Osteoblast (primary cell): ENCODE results near the gene FCRL6. TPM values are rescaled to one million over a fixed set of nuclear protein-coding genes. Genes with fewer than 3 reads are reported as not detected.

Experiments used
- DNase-seq: peaks from one replicate; pipeline ENCODE4 v3.0.0; 2011; ENCODE audit warnings: low spot score, mixed read lengths; ENCODE audit not compliant: insufficient read length; ENCODE audit errors: missing footprints
- H2AFZ ChIP-seq: 2 replicates; pipeline ENCODE4 v1.6.0; 2011; ENCODE audit warnings: mild to moderate bottlenecking, low read length
- H3K27ac ChIP-seq: 2 replicates; pipeline ENCODE4 v1.5.1; 2011; ENCODE audit warnings: mild to moderate bottlenecking, low read depth, low read length, moderate library complexity
- H3K27me3 ChIP-seq: 2 replicates; pipeline ENCODE4 v1.6.0; 2012; ENCODE audit warnings: mild to moderate bottlenecking, control low read depth, inconsistent platforms, low read length, moderate library complexity; ENCODE audit not compliant: insufficient read depth
- H3K36me3 ChIP-seq: 2 replicates; pipeline ENCODE4 v1.5.1; 2011; ENCODE audit warnings: mild to moderate bottlenecking, low read length, control low read depth, moderate library complexity; ENCODE audit not compliant: insufficient read depth
- H3K4me1 ChIP-seq: 2 replicates; pipeline ENCODE4 v1.5.1; 2011; ENCODE audit warnings: mild to moderate bottlenecking, low read length, control low read depth, moderate library complexity; ENCODE audit not compliant: insufficient read depth
- H3K4me2 ChIP-seq: 2 replicates; pipeline ENCODE4 v1.6.0; 2011; ENCODE audit warnings: mild to moderate bottlenecking, low read length; ENCODE audit not compliant: insufficient read depth
- H3K4me3 ChIP-seq: fragments of 200-600 bp; sonication (generic); 3 replicates; pipeline ENCODE4 v1.5.1; 2012; ENCODE audit warnings: mild to moderate bottlenecking, low read length, inconsistent platforms; ENCODE audit not compliant: insufficient read depth
- H3K79me2 ChIP-seq: 2 replicates; pipeline ENCODE4 v1.6.0; 2012; ENCODE audit warnings: mild to moderate bottlenecking, low read length, control low read depth, inconsistent platforms; ENCODE audit not compliant: insufficient read depth
- H3K9me3 ChIP-seq: 2 replicates; pipeline ENCODE4 v1.5.1; 2011; ENCODE audit warnings: low read depth, low read length, control low read depth
- H4K20me1 ChIP-seq: 2 replicates; pipeline ENCODE4 v1.6.0; 2012; ENCODE audit warnings: mild to moderate bottlenecking, low read length, control low read depth; ENCODE audit not compliant: insufficient read depth
- CTCF ChIP-seq: IDR thresholded peaks from 2 replicates; pipeline ENCODE4 v1.5.1; 2011; ENCODE audit warnings: mild to moderate bottlenecking, low read depth, low read length, moderate library complexity; ENCODE audit errors: extremely low read depth
- total RNA-seq: library from RNA; depleted of rRNA; stranded (reverse); fragments of >200 nt; gene quantifications from 2 replicates; pipeline ENCODE4 v1.2.3, GENCODE V29; 2012

Gene FCRL6
- total RNA-seq, 1 donor = not detected

DNA sequence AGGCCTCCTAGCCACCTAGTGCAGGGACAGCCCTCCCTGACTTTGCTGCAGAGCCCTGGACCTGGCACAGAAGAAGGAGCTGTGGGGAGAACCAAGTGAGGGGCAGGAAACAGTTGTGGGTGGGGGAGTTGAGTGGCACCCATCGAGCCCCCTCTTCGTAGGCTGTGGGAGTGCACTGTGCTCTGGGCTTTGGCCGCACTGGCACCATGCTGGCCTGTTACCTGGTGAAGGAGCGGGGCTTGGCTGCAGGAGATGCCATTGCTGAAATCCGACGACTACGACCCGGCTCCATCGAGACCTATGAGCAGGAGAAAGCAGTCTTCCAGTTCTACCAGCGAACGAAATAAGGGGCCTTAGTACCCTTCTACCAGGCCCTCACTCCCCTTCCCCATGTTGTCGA is 20.2 kb upstream of the FCRL6 start:
- TF ChIP-seq CTCF = no peak
- no peaks in the 10 kb centered on the region for H3K27me3 ChIP-seq
- no peak overlapping the region for H3K27ac ChIP-seq
- H2AFZ ChIP-seq = no peak overlapping the region
- no peak overlapping the region for H3K4me3 ChIP-seq
- no peaks in the 10 kb centered on the region for H3K36me3 ChIP-seq
- peaks cover 2% of the 10 kb centered on the region for H3K79me2 ChIP-seq
- peak; percentile 34 for DNase-seq
- H3K9me3 ChIP-seq = no peaks in the 10 kb centered on the region
- peak overlapping the region; percentile 86 for H3K4me2 ChIP-seq
- no peaks in the 10 kb centered on the region for H4K20me1 ChIP-seq
- H3K4me1 ChIP-seq = peaks cover 15% of the 10 kb centered on the region

- Histone ChIP-seq H3K79me2 (peaks cover 2% of the 10 kb centered on the region), H3K27ac (no peak overlapping the region), H2AFZ (no peak overlapping the region), H3K4me1 (peaks cover 15% of the 10 kb centered on the region), H3K9me3 (no peaks in the 10 kb centered on the region), H4K20me1 (no peaks in the 10 kb centered on the region), H3K4me2 (no peak overlapping the region), H3K4me3 (no peak overlapping the region), H3K36me3 (no peaks in the 10 kb centered on the region), H3K27me3 (no peaks in the 10 kb centered on the region)
- TF ChIP-seq CTCF = no peak
- no peak for DNase-seq
Measured at GRCh38 chr1:159783724-159784123, 18.4 kb upstream of the FCRL6 start.

DNA sequence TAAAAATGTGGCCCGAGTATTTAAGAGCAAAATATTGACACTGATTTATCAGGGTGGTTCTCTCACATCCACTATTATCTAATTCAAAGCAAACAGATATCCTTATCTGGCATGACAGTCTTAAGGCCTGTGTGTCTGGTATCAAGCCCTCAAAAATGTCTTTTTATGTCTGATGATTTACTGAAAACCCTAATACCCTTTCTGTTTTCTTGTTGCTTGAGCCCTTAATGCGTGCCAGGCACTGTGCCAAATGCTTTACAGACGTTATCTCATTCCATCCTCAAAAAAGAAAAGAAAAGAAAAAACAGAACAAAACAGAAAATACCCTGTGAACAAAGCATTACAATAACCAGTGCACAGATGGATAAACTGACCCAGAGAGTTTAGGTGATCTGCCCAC is 15.7 kb upstream of the FCRL6 start:
- H3K36me3 ChIP-seq = no peaks in the 10 kb centered on the region
- TF ChIP-seq CTCF = no peak
- H2AFZ ChIP-seq = no peak overlapping the region
- no peaks in the 10 kb centered on the region for H3K9me3 ChIP-seq
- no peak overlapping the region for H3K4me2 ChIP-seq
- no peak for DNase-seq
- no peaks in the 10 kb centered on the region for H3K4me1 ChIP-seq
- H3K27ac ChIP-seq = no peak overlapping the region
- no peaks in the 10 kb centered on the region for H3K27me3 ChIP-seq
- no peaks in the 10 kb centered on the region for H4K20me1 ChIP-seq
- peaks cover 2% of the 10 kb centered on the region for H3K79me2 ChIP-seq
- no peak overlapping the region for H3K4me3 ChIP-seq

- Histone ChIP-seq H3K27ac (no peak overlapping the region), H3K4me3 (no peak overlapping the region), H3K9me3 (no peaks in the 10 kb centered on the region), H3K4me2 (no peak overlapping the region), H2AFZ (no peak overlapping the region), H4K20me1 (no peaks in the 10 kb centered on the region), H3K36me3 (no peaks in the 10 kb centered on the region), H3K27me3 (peaks cover 3% of the 10 kb centered on the region), H3K79me2 (no peaks in the 10 kb centered on the region), H3K4me1 (no peaks in the 10 kb centered on the region)
- TF ChIP-seq CTCF = no peak
- peak; percentile 78 for DNase-seq
Measured at GRCh38 chr1:159786966-159787365, 15.2 kb upstream of the FCRL6 start.
